IMR-90 (cell line): ENCODE results near the gene CLDN6. TPM values are rescaled to one million over a fixed set of nuclear protein-coding genes. Genes with fewer than 3 reads are reported as not detected.

Experiments
- ATAC-seq: fragments of 200-7000 bp; cut with Tn5 transposase; 2 replicates; pipeline ENCODE4 v1.9.1; 2020; ENCODE audit warnings: low read depth, mild to moderate bottlenecking, moderate library complexity
- BruUV-seq: library from RNA; stranded (reverse); fragments of 400-500 nt; replicated peaks from 2 replicates; lab custom pipeline; 2021; lab: Mats Ljungman, UMichigan
- CTCF ChIA-PET: fragments of 300-600 bp; formaldehyde crosslinking; extraction: SDS; loops from one replicate; lab custom pipeline; 2021; ENCODE audit warnings: antibody characterized with exemption; lab: Yijun Ruan, JAX
- POLR2A ChIA-PET: fragments of 300-600 bp; sonication (Branson Sonifier 250); formaldehyde crosslinking; loops from one replicate; lab custom pipeline; 2022; ENCODE audit warnings: antibody characterized with exemption; ENCODE audit not compliant: unreplicated experiment; lab: Charles Lee
- DNase-seq: peaks from one replicate; pipeline ENCODE4 v3.0.0; 2013
- H2AFZ ChIP-seq: replicated peaks from 2 replicates; pipeline ENCODE3; 2013; ENCODE audit warnings: low read length, mild to moderate bottlenecking; ENCODE audit not compliant: poor library complexity
- H2AK5ac ChIP-seq: 2 replicates; pipeline ENCODE4 v1.6.1; 2013; ENCODE audit warnings: low read depth, low read length, inconsistent platforms
- H2AK9ac ChIP-seq: replicated peaks from 2 replicates; pipeline ENCODE3; 2013; ENCODE audit warnings: mild to moderate bottlenecking, low read depth, low read length, moderate library complexity; ENCODE audit not compliant: poor library complexity
- H2BK120ac ChIP-seq: 2 replicates; pipeline ENCODE4 v1.6.1; 2013; ENCODE audit warnings: low read depth, low read length, inconsistent platforms
- H2BK15ac ChIP-seq: 3 replicates; pipeline ENCODE4 v1.6.1; 2013; ENCODE audit warnings: low read depth, low read length, inconsistent platforms
- H2BK20ac ChIP-seq: 2 replicates; pipeline ENCODE4 v1.6.1; 2013; ENCODE audit warnings: low read depth, mild to moderate bottlenecking, inconsistent platforms, low read length, moderate library complexity
- H2BK5ac ChIP-seq: 2 replicates; pipeline ENCODE4 v1.6.1; 2013; ENCODE audit warnings: mild to moderate bottlenecking, low read depth, low read length, inconsistent platforms; ENCODE audit not compliant: poor library complexity, severe bottlenecking
- H3K14ac ChIP-seq: replicated peaks from 2 replicates; pipeline ENCODE4 v1.6.1; 2013; ENCODE audit warnings: low read depth, low read length, inconsistent platforms
- H3K18ac ChIP-seq: 2 replicates; pipeline ENCODE4 v1.6.1; 2013; ENCODE audit warnings: low read depth, low read length, control low read depth
- H3K23ac ChIP-seq: 2 replicates; pipeline ENCODE4 v1.6.1; 2013; ENCODE audit warnings: low read depth, low read length, inconsistent platforms
- H3K27ac ChIP-seq: 2 replicates; pipeline ENCODE4 v1.5.1; 2013; ENCODE audit warnings: mild to moderate bottlenecking, control low read depth, low read length; ENCODE audit not compliant: insufficient read depth
- H3K27me3 ChIP-seq: 2 replicates; pipeline ENCODE4 v1.6.1; 2013; ENCODE audit warnings: low read length; ENCODE audit not compliant: control insufficient read depth, insufficient read depth
- H3K36me3 ChIP-seq: 2 replicates; pipeline ENCODE4 v1.6.1; 2013; ENCODE audit warnings: low read length, mixed read lengths; ENCODE audit not compliant: control insufficient read depth, insufficient read depth
- H3K4ac ChIP-seq: 2 replicates; pipeline ENCODE4 v1.6.1; 2013; ENCODE audit warnings: low read depth, low read length, inconsistent platforms
- H3K4me1 ChIP-seq: 2 replicates; pipeline ENCODE4 v1.6.1; 2013; ENCODE audit warnings: low read length, mixed read lengths; ENCODE audit not compliant: control insufficient read depth, insufficient read depth
- H3K4me2 ChIP-seq: 2 replicates; pipeline ENCODE4 v1.6.1; 2013; ENCODE audit warnings: low read depth, mild to moderate bottlenecking, control low read depth, low read length, moderate library complexity
- H3K4me3 ChIP-seq: 2 replicates; pipeline ENCODE4 v1.5.1; 2013; ENCODE audit warnings: low read depth, mild to moderate bottlenecking, control low read depth, low read length, moderate library complexity; ENCODE audit not compliant: insufficient read depth
- H3K56ac ChIP-seq: 2 replicates; pipeline ENCODE4 v1.6.1; 2013; ENCODE audit warnings: low read length, inconsistent platforms; ENCODE audit not compliant: insufficient read depth; ENCODE audit errors: extremely low read depth
- H3K79me1 ChIP-seq, 2 experiments: 2 replicates each; pipeline ENCODE4 v1.6.1; 2013; ENCODE audit warnings: low read length in 2 of 2, inconsistent platforms in 1 of 2, low read depth in 1 of 2
- H3K9ac ChIP-seq: 2 replicates; pipeline ENCODE4 v1.6.1; 2013; ENCODE audit warnings: low read depth, low read length, control low read depth
- H3K9me1 ChIP-seq: 2 replicates; pipeline ENCODE4 v1.6.1; 2013; ENCODE audit warnings: low read length, inconsistent platforms; ENCODE audit not compliant: insufficient read depth
- H3K9me3 ChIP-seq: 2 replicates; pipeline ENCODE4 v1.6.1; 2013; ENCODE audit warnings: low read length; ENCODE audit not compliant: control insufficient read depth, insufficient read depth
- H4K20me1 ChIP-seq: 2 replicates; pipeline ENCODE4 v1.6.1; 2013; ENCODE audit warnings: low read length, inconsistent platforms; ENCODE audit not compliant: insufficient read depth
- H4K5ac ChIP-seq: 2 replicates; pipeline ENCODE4 v1.6.1; 2013; ENCODE audit warnings: mild to moderate bottlenecking, low read depth, low read length, control low read depth
- H4K8ac ChIP-seq, 2 experiments: 2 replicates each; pipeline ENCODE4 v1.6.1; 2013; ENCODE audit warnings: low read depth in 2 of 2, low read length in 2 of 2, control low read depth in 1 of 2, inconsistent platforms in 1 of 2
- H4K91ac ChIP-seq: 2 replicates; pipeline ENCODE4 v1.6.1; 2013; ENCODE audit warnings: low read depth, low read length, inconsistent platforms; ENCODE audit not compliant: insufficient read depth
- BHLHE40 ChIP-seq: fragments of 150-350 bp; IDR thresholded peaks from 2 replicates; pipeline ENCODE4 v1.6.1; 2016; ENCODE audit warnings: mild to moderate bottlenecking, low read depth, low read length
- CEBPB ChIP-seq: IDR thresholded peaks from 2 replicates; pipeline ENCODE4 v1.6.1; 2012; ENCODE audit warnings: low read depth, low read length, improper control_type of control experiment
- CHD1 ChIP-seq: IDR thresholded peaks from 2 replicates; pipeline ENCODE4 v1.6.1; 2012; ENCODE audit warnings: low read depth, low read length, improper control_type of control experiment
- FOS ChIP-seq: fragments of 150-350 bp; IDR thresholded peaks from 2 replicates; pipeline ENCODE4 v1.6.1; 2016; ENCODE audit warnings: low read depth, low read length
- MAFK ChIP-seq: IDR thresholded peaks from 2 replicates; pipeline ENCODE4 v1.6.1; 2012; ENCODE audit warnings: low read depth, low read length, improper control_type of control experiment
- MXI1 ChIP-seq: IDR thresholded peaks from 2 replicates; pipeline ENCODE4 v1.6.1; 2012; ENCODE audit warnings: low read depth, mild to moderate bottlenecking, low read length, moderate library complexity, borderline replicate concordance
- POLR2A ChIP-seq: IDR thresholded peaks from 2 replicates; pipeline ENCODE4 v1.6.1; 2012; ENCODE audit warnings: mild to moderate bottlenecking, low read depth, low read length
- RAD21 ChIP-seq: IDR thresholded peaks from 2 replicates; pipeline ENCODE4 v1.6.1; 2012; ENCODE audit warnings: low read length, improper control_type of control experiment
- RCOR1 ChIP-seq: IDR thresholded peaks from 2 replicates; pipeline ENCODE4 v1.6.1; 2012; ENCODE audit warnings: mild to moderate bottlenecking, low read length, improper control_type of control experiment; ENCODE audit not compliant: insufficient replicate concordance
- RFX5 ChIP-seq: IDR thresholded peaks from 2 replicates; pipeline ENCODE4 v1.8.0; 2012; ENCODE audit warnings: low read depth, mild to moderate bottlenecking, low read length, moderate library complexity
- WGBS, 2 experiments: methylation state at CpG; one replicate each; pipeline versions ENCODE4 v1.1.5 to v1.1.7; 2013; ENCODE audit warnings: missing lambda C conversion rate in 2 of 2; ENCODE audit not compliant: insufficient read length in 1 of 2; ENCODE audit errors: extremely low coverage in 2 of 2; 5-methylcytosine and 5-hydroxymethylcytosine counted together
- dilution Hi-C: fragments of 300-500 bp; cut with HindIII; formaldehyde crosslinking; loops from one replicate; pipeline ENCODE4 v1.14.3; 2018; ENCODE audit warnings: low sequenced_read_pairs; ENCODE audit not compliant: unreplicated experiment
- in situ Hi-C: fragments of 300-500 bp; cut with MboI; formaldehyde crosslinking; loops from 3 replicates; pipeline ENCODE4 v1.14.3; 2019; ENCODE audit warnings: low sequenced_read_pairs, inconsistent platforms, mixed read lengths
- intact Hi-C: fragments of 100-400 bp; cut with micrococcal nuclease; formaldehyde crosslinking; loops from 2 replicates; pipeline ENCODE4 v1.10.0; 2022
- polyA plus RNA-seq, 3 experiments: library from polyadenylated mRNA; depleted of rRNA; stranded (reverse); fragments of >200 nt; gene quantifications; 2 replicates each; pipeline ENCODE4 v1.2.3, GENCODE V29; 2012; ENCODE audit warnings: low replicate concordance in 1 of 3
- total RNA-seq: library from RNA; depleted of rRNA; stranded (reverse); fragments of >200 nt; gene quantifications from 2 replicates; pipeline ENCODE4 v1.2.3, GENCODE V29; 2012
- TF ChIP-seq, protein P1 (sequence below): fragments of 150-350 bp; IDR thresholded peaks from 2 replicates; pipeline ENCODE4 v1.6.1; 2017; ENCODE audit warnings: mild to moderate bottlenecking, antibody characterized with exemption, low read length, low read depth
- TF ChIP-seq, protein P2 (sequence below): fragments of 150-350 bp; IDR thresholded peaks from 2 replicates; pipeline ENCODE4 v1.6.1; 2016; ENCODE audit warnings: low read depth, mild to moderate bottlenecking, low read length, moderate library complexity, borderline replicate concordance
- TF ChIP-seq, protein P3 (sequence below): conservative IDR thresholded peaks from 2 replicates; pipeline ENCODE4 v1.5.1; 2012; ENCODE audit warnings: mild to moderate bottlenecking, low read depth, low read length, improper control_type of control experiment

The CLDN6 gene
- total and polyA plus RNA-seq, 2 of the 4 experiments (the other 2 are of a cell fraction) = 0.14 TPM; not detected in 1

DNA sequence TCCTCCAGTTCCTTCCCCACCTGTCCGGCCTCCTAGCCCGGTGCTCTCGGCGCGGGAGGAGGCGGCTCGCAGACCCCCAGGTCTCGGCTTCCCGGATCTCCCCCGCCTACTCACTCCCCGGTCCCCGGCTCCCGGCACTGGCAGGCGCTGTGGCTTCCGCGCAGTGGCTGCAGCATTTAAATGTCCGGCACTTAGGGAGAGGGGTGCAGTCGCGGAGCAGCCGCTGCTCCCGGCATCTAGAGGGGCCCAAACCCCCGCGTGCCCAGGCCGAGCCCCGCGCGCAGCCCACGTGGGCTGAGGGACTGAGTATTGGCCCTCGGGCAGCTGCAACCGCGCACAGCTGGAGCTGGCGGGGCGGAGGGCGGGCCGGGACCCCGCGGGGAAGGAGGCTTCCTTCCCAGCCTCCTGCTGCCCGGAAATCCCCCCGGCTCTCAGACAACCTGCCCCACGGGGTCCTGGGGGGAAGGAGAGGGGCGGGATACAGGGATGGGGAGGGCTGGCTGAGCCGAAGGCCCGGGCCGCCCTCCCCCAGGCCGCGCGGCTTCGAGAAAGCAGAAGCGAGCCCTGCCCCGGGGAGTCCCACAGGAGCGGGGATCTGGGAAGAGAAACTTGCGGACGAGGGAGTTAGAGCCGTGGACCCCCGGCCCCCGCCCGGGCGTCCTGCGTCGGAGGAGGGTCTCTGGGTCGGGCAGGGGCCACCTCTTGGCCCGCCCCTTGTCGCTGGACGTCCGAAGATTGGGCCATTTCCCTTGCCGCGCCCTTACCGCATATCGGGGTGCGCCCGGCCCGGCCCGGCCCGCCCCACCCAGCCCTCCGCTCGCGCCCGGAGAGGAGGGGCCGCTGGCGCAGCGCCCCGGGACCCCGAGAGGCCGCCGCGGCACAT lies 28.0 kb upstream of the CLDN6 start, which contains the start of gene MMP25 (continued):
- no peak for TF ChIP-seq BHLHE40

DNA sequence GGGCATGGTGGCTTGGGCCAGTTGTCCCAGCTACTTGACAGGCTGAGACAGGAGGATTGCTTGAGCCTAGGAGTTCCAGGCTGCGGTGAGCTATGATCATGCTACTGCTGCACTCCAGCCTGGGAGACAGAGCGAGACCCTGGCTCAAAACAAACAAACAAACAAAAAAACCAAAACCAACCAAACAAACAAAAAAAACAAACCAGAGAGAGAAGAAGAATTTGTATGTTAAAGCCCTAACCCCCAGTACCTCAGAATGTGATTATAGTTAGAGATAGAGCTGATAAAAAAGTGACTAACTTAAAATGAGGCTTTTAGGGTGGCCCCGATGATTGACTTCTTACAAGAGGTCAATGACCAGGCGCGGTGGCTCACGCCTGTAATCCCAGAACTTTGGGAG lies 26.7 kb upstream of the CLDN6 start:
- no TSS peak for BruUV-seq
- ChIA-PET CTCF (interaction anchor here (1.5 kb wide), 2 partner anchors 13 to 14 kb away, joined by 7 to 8 read pairs; no protein-coding TSS in a partner anchor), POLR2A (no interaction called here)
- 57% methylated on average over 1 of the region's 6 CpGs; no CpG with 5 or more reads in 1 of the 2 experiments for WGBS, 2 experiments
- Histone ChIP-seq H3K36me3 (no peaks in the 10 kb centered on the region), H4K5ac (no peak overlapping the region), H3K27me3 (peaks cover 67% of the 10 kb centered on the region), H3K18ac (no peak overlapping the region), H3K79me1 (no peaks in the 10 kb centered on the region), H2BK15ac (no peak overlapping the region), H3K14ac (no peak overlapping the region), H3K27ac (no peak overlapping the region), H3K9me3 (no peaks in the 10 kb centered on the region; the same call in 1 of the 2 replicates), H2BK120ac (no peak overlapping the region), H4K91ac (no peak overlapping the region), H2AFZ (no peak overlapping the region), H4K8ac (no peak overlapping the region), H3K9me1 (no peaks in the 10 kb centered on the region), H3K4me2 (no peak overlapping the region), H2BK20ac (no peak overlapping the region), H3K4me1 (no peaks in the 10 kb centered on the region; the same call in 1 of the 2 replicates), H3K4me3 (no peak overlapping the region), H2BK5ac (no peak overlapping the region), H3K9ac (no peak overlapping the region), H4K20me1 (no peaks in the 10 kb centered on the region), H3K23ac (no peak overlapping the region), H3K56ac (no peak overlapping the region), H3K4ac (no peak overlapping the region), H2AK5ac (no peak overlapping the region), H2AK9ac (no peak overlapping the region)
- intact Hi-C loops (no loop called here), in situ Hi-C loops (no loop called here), dilution Hi-C loops (no loop called here)
- ATAC-seq (no peak), DNase-seq (no peak)
- TF ChIP-seq BHLHE40 (no peak), MXI1 (no peak), MAFK (no peak), CHD1 (no peak), CEBPB (no peak), FOS (no peak), RAD21 (no peak), RFX5 (no peak), POLR2A (no peak), RCOR1 (no peak)
- TF ChIP-seq, protein P1, sequence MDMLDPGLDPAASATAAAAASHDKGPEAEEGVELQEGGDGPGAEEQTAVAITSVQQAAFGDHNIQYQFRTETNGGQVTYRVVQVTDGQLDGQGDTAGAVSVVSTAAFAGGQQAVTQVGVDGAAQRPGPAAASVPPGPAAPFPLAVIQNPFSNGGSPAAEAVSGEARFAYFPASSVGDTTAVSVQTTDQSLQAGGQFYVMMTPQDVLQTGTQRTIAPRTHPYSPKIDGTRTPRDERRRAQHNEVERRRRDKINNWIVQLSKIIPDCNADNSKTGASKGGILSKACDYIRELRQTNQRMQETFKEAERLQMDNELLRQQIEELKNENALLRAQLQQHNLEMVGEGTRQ = no peak
- TF ChIP-seq, protein P2, sequence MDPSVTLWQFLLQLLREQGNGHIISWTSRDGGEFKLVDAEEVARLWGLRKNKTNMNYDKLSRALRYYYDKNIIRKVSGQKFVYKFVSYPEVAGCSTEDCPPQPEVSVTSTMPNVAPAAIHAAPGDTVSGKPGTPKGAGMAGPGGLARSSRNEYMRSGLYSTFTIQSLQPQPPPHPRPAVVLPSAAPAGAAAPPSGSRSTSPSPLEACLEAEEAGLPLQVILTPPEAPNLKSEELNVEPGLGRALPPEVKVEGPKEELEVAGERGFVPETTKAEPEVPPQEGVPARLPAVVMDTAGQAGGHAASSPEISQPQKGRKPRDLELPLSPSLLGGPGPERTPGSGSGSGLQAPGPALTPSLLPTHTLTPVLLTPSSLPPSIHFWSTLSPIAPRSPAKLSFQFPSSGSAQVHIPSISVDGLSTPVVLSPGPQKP = no peak
- TF ChIP-seq, protein P3, sequence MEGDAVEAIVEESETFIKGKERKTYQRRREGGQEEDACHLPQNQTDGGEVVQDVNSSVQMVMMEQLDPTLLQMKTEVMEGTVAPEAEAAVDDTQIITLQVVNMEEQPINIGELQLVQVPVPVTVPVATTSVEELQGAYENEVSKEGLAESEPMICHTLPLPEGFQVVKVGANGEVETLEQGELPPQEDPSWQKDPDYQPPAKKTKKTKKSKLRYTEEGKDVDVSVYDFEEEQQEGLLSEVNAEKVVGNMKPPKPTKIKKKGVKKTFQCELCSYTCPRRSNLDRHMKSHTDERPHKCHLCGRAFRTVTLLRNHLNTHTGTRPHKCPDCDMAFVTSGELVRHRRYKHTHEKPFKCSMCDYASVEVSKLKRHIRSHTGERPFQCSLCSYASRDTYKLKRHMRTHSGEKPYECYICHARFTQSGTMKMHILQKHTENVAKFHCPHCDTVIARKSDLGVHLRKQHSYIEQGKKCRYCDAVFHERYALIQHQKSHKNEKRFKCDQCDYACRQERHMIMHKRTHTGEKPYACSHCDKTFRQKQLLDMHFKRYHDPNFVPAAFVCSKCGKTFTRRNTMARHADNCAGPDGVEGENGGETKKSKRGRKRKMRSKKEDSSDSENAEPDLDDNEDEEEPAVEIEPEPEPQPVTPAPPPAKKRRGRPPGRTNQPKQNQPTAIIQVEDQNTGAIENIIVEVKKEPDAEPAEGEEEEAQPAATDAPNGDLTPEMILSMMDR = no peak
